ENCODE results near the gene AP5B1.

DNA sequence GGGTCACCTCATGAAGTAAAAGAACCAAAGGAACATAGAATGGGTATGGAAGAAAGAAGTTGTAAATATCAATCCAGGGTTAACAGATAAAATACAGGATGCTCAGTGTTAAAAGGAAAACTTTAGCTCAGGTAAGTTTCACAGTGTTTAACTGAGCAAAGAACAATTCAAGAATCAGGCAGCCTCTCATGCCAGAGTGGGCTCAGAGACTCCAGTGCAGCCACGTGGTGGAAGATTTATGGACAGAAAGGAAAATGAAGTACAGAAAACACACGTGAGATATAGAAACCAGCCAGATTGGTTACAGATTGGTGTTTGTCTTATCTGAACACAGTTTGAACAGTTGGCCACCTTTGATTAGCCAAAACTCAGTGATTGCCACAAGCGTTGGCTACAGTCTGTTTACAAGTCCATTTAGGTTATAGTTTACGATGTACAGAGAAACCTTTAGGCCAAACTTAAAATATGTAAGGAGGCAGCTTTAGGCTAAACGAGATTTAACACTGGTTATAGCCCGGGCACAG is 9.1 kb downstream of the AP5B1 start:
- TF ChIP-seq, protein P1, sequence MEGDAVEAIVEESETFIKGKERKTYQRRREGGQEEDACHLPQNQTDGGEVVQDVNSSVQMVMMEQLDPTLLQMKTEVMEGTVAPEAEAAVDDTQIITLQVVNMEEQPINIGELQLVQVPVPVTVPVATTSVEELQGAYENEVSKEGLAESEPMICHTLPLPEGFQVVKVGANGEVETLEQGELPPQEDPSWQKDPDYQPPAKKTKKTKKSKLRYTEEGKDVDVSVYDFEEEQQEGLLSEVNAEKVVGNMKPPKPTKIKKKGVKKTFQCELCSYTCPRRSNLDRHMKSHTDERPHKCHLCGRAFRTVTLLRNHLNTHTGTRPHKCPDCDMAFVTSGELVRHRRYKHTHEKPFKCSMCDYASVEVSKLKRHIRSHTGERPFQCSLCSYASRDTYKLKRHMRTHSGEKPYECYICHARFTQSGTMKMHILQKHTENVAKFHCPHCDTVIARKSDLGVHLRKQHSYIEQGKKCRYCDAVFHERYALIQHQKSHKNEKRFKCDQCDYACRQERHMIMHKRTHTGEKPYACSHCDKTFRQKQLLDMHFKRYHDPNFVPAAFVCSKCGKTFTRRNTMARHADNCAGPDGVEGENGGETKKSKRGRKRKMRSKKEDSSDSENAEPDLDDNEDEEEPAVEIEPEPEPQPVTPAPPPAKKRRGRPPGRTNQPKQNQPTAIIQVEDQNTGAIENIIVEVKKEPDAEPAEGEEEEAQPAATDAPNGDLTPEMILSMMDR (conservative IDR thresholded peaks at IDR 0.05; ENCODE audit: low read depth in 2 of 2): no peak
- TF ChIP-seq EZH2 (IDR thresholded peaks at IDR 0.05; ENCODE audit: low read depth, unreplicated experiment) (no peak), NANOG (IDR thresholded peaks at IDR 0.05; ENCODE audit: borderline replicate concordance) (no peak), JUNB (IDR thresholded peaks at IDR 0.05; ENCODE audit: unreplicated experiment) (no peak), POLR2AphosphoS5 (IDR thresholded peaks at IDR 0.05; ENCODE audit: low read depth) (no peak), EZH2phosphoT487 (IDR thresholded peaks at IDR 0.05; ENCODE audit: unreplicated experiment) (no peak), STAT1 (IDR thresholded peaks at IDR 0.05; ENCODE audit: unreplicated experiment) (no peak), ZNF331 (CRISPR knock-in tag; IDR thresholded peaks at IDR 0.05; ENCODE audit: low read depth) (no peak), ZNF114 (CRISPR knock-in tag; IDR thresholded peaks at IDR 0.05) (no peak), CREB1 (CRISPR knock-in tag; IDR thresholded peaks at IDR 0.05; ENCODE audit: low read depth) (no peak)
- TF ChIP-seq, protein P2, sequence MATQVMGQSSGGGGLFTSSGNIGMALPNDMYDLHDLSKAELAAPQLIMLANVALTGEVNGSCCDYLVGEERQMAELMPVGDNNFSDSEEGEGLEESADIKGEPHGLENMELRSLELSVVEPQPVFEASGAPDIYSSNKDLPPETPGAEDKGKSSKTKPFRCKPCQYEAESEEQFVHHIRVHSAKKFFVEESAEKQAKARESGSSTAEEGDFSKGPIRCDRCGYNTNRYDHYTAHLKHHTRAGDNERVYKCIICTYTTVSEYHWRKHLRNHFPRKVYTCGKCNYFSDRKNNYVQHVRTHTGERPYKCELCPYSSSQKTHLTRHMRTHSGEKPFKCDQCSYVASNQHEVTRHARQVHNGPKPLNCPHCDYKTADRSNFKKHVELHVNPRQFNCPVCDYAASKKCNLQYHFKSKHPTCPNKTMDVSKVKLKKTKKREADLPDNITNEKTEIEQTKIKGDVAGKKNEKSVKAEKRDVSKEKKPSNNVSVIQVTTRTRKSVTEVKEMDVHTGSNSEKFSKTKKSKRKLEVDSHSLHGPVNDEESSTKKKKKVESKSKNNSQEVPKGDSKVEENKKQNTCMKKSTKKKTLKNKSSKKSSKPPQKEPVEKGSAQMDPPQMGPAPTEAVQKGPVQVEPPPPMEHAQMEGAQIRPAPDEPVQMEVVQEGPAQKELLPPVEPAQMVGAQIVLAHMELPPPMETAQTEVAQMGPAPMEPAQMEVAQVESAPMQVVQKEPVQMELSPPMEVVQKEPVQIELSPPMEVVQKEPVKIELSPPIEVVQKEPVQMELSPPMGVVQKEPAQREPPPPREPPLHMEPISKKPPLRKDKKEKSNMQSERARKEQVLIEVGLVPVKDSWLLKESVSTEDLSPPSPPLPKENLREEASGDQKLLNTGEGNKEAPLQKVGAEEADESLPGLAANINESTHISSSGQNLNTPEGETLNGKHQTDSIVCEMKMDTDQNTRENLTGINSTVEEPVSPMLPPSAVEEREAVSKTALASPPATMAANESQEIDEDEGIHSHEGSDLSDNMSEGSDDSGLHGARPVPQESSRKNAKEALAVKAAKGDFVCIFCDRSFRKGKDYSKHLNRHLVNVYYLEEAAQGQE (IDR thresholded peaks at IDR 0.05; ENCODE audit: unreplicated experiment): no peak
- TF ChIP-seq, protein P3, sequence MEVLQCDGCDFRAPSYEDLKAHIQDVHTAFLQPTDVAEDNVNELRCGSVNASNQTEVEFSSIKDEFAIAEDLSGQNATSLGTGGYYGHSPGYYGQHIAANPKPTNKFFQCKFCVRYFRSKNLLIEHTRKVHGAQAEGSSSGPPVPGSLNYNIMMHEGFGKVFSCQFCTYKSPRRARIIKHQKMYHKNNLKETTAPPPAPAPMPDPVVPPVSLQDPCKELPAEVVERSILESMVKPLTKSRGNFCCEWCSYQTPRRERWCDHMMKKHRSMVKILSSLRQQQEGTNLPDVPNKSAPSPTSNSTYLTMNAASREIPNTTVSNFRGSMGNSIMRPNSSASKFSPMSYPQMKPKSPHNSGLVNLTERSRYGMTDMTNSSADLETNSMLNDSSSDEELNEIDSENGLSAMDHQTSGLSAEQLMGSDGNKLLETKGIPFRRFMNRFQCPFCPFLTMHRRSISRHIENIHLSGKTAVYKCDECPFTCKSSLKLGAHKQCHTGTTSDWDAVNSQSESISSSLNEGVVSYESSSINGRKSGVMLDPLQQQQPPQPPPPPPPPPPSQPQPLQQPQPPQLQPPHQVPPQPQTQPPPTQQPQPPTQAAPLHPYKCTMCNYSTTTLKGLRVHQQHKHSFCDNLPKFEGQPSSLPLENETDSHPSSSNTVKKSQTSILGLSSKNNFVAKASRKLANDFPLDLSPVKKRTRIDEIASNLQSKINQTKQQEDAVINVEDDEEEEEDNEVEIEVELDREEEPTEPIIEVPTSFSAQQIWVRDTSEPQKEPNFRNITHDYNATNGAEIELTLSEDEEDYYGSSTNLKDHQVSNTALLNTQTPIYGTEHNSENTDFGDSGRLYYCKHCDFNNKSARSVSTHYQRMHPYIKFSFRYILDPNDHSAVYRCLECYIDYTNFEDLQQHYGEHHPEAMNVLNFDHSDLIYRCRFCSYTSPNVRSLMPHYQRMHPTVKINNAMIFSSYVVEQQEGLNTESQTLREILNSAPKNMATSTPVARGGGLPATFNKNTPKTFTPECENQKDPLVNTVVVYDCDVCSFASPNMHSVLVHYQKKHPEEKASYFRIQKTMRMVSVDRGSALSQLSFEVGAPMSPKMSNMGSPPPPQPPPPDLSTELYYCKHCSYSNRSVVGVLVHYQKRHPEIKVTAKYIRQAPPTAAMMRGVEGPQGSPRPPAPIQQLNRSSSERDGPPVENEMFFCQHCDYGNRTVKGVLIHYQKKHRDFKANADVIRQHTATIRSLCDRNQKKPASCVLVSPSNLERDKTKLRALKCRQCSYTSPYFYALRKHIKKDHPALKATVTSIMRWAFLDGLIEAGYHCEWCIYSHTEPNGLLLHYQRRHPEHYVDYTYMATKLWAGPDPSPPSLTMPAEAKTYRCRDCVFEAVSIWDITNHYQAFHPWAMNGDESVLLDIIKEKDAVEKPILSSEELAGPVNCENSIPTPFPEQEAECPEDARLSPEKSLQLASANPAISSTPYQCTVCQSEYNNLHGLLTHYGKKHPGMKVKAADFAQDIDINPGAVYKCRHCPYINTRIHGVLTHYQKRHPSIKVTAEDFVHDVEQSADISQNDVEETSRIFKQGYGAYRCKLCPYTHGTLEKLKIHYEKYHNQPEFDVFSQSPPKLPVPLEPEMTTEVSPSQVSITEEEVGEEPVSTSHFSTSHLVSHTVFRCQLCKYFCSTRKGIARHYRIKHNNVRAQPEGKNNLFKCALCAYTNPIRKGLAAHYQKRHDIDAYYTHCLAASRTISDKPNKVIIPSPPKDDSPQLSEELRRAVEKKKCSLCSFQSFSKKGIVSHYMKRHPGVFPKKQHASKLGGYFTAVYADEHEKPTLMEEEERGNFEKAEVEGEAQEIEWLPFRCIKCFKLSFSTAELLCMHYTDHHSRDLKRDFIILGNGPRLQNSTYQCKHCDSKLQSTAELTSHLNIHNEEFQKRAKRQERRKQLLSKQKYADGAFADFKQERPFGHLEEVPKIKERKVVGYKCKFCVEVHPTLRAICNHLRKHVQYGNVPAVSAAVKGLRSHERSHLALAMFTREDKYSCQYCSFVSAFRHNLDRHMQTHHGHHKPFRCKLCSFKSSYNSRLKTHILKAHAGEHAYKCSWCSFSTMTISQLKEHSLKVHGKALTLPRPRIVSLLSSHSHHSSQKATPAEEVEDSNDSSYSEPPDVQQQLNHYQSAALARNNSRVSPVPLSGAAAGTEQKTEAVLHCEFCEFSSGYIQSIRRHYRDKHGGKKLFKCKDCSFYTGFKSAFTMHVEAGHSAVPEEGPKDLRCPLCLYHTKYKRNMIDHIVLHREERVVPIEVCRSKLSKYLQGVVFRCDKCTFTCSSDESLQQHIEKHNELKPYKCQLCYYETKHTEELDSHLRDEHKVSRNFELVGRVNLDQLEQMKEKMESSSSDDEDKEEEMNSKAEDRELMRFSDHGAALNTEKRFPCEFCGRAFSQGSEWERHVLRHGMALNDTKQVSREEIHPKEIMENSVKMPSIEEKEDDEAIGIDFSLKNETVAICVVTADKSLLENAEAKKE (CRISPR knock-in tag; IDR thresholded peaks at IDR 0.05): no peak

All from GM23338 (cell line).